H1 (cell line): ENCODE measurements around the gene NACAD.

Source experiments
- CREB1 ChIP-seq: IDR thresholded peaks from 2 replicates; pipeline ENCODE4 v1.6.1; 2012; ENCODE audit warnings: inconsistent platforms
- EGR1 ChIP-seq: IDR thresholded peaks from 2 replicates; pipeline ENCODE4 v1.6.1; 2011; ENCODE audit warnings: low read depth, low read length, borderline replicate concordance
- EP300 ChIP-seq, 2 experiments: IDR thresholded peaks; 1 replicate in 1 of 2; 2 replicates in 1 of 2; pipeline ENCODE4 v1.6.1; 2011 to 2012; ENCODE audit warnings: low read depth in 2 of 2, low read length in 2 of 2, mild to moderate bottlenecking in 2 of 2, borderline replicate concordance in 1 of 2, inconsistent platforms in 1 of 2, moderate library complexity in 1 of 2
- FOSL1 ChIP-seq: IDR thresholded peaks from 2 replicates; pipeline ENCODE4 v1.6.1; 2011; ENCODE audit warnings: mild to moderate bottlenecking, low read depth, low read length, moderate library complexity; ENCODE audit not compliant: insufficient read depth
- GABPA ChIP-seq: IDR thresholded peaks from 2 replicates; pipeline ENCODE4 v1.6.1; 2011; ENCODE audit warnings: mild to moderate bottlenecking, low read length, moderate library complexity, borderline replicate concordance; ENCODE audit not compliant: insufficient read depth
- GTF2F1 ChIP-seq: IDR thresholded peaks from 2 replicates; pipeline ENCODE4 v1.6.1; 2012; ENCODE audit warnings: low read depth, low read length, improper control_type of control experiment, borderline replicate concordance
- JUN ChIP-seq: IDR thresholded peaks from 2 replicates; pipeline ENCODE4 v1.6.1; 2011; ENCODE audit warnings: low read depth, mild to moderate bottlenecking, improper control_type of control experiment, low read length
- KDM1A ChIP-seq: fragments of 200-600, 300-600 bp; sonication (generic); IDR thresholded peaks from 2 replicates; pipeline ENCODE4 v1.7.1; 2016; ENCODE audit warnings: mild to moderate bottlenecking, low read length, borderline replicate concordance
- NANOG ChIP-seq: IDR thresholded peaks from 2 replicates; pipeline ENCODE4 v1.6.1; 2011; ENCODE audit warnings: low read length, low read depth, mild to moderate bottlenecking, inconsistent platforms; ENCODE audit not compliant: insufficient read depth, poor library complexity, severe bottlenecking
- PHF8 ChIP-seq: fragments of 200-600 bp; sonication (generic); conservative IDR thresholded peaks from 2 replicates; pipeline ENCODE4 v1.7.1; 2012; ENCODE audit warnings: low read depth, mild to moderate bottlenecking, inconsistent platforms, low read length, moderate library complexity
- POLR2A ChIP-seq, 2 experiments: IDR thresholded peaks; 1 replicate in 1 of 2; 2 replicates in 1 of 2; pipeline ENCODE4 v1.6.1; 2011; ENCODE audit warnings: low read depth in 2 of 2, low read length in 2 of 2, mild to moderate bottlenecking in 2 of 2; ENCODE audit errors: control extremely low read depth in 1 of 2
- YY1 ChIP-seq: IDR thresholded peaks from 2 replicates; pipeline ENCODE4 v1.6.1; 2011; ENCODE audit warnings: low read depth, mild to moderate bottlenecking, low read length
- TF ChIP-seq, protein P1 (sequence below), 3 experiments: IDR thresholded peaks; 1 replicate in 2 of 3; 2 replicates in 1 of 3; pipeline versions ENCODE4 v1.5.1 to v1.6.1; 2011; ENCODE audit warnings: low read length in 3 of 3, mild to moderate bottlenecking in 3 of 3, inconsistent platforms in 2 of 3, low read depth in 1 of 3, moderate library complexity in 1 of 3; ENCODE audit not compliant: insufficient read depth in 1 of 3; ENCODE audit errors: control extremely low read depth in 1 of 3
- TF ChIP-seq, protein P2 (sequence below): IDR thresholded peaks from 2 replicates; pipeline ENCODE4 v1.6.1; 2012; ENCODE audit warnings: inconsistent platforms

DNA sequence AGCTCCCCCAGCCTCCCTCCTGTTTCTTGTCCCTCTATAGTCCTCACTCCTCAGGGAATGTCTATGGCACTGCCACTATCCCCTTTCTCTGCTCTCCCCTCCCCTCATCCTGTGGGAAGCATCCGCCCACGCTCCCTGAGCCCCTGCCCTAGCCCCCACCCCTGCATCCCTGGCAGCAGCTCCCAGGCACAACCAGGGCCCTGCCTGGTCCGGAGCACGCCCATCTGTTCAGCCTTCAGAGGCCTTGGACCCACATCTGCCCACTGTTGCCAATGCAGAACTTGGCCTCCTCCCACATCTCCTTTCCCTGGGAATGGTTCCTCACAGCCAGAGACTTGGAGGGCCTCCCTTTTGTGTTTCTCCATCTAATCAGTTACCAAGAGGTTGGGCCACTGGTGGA lies 43.1 kb upstream of the NACAD start:
- TF ChIP-seq, protein P1, sequence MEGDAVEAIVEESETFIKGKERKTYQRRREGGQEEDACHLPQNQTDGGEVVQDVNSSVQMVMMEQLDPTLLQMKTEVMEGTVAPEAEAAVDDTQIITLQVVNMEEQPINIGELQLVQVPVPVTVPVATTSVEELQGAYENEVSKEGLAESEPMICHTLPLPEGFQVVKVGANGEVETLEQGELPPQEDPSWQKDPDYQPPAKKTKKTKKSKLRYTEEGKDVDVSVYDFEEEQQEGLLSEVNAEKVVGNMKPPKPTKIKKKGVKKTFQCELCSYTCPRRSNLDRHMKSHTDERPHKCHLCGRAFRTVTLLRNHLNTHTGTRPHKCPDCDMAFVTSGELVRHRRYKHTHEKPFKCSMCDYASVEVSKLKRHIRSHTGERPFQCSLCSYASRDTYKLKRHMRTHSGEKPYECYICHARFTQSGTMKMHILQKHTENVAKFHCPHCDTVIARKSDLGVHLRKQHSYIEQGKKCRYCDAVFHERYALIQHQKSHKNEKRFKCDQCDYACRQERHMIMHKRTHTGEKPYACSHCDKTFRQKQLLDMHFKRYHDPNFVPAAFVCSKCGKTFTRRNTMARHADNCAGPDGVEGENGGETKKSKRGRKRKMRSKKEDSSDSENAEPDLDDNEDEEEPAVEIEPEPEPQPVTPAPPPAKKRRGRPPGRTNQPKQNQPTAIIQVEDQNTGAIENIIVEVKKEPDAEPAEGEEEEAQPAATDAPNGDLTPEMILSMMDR (IDR thresholded peaks at IDR 0.05; ENCODE audit: control extremely low read depth in 1 of 3, insufficient read depth in 1 of 3, low read depth in 1 of 3, low read length in 3 of 3) = no peak
- TF ChIP-seq GABPA (no peak), POLR2A (IDR thresholded peaks at IDR 0.05; ENCODE audit: control extremely low read depth in 1 of 2, low read depth in 2 of 2, low read length in 2 of 2) (no peak), CREB1 (no peak), YY1 (no peak), EGR1 (no peak), EP300 (IDR thresholded peaks at IDR 0.05; ENCODE audit: borderline replicate concordance in 1 of 2, low read depth in 2 of 2, low read length in 2 of 2) (no peak), GTF2F1 (no peak), KDM1A (no peak), JUN (no peak), FOSL1 (no peak), NANOG (no peak), PHF8 (no peak)
- TF ChIP-seq, protein P2, sequence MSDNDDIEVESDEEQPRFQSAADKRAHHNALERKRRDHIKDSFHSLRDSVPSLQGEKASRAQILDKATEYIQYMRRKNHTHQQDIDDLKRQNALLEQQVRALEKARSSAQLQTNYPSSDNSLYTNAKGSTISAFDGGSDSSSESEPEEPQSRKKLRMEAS = no peak
